Mesenteric fat pad (tissue), 1 donor: ENCODE results near the gene BCL2L12. TPM values are rescaled to one million over a fixed set of nuclear protein-coding genes. Genes with fewer than 3 reads are reported as not detected.

ENCODE experiments used
- DNase-seq: peaks from one replicate; pipeline ENCODE4 v3.0.0-alpha.2; 2020; ENCODE audit warnings: low spot score
- total RNA-seq: library from RNA; stranded (reverse); fragmentation: NEBNext Ultra II Directional; extraction: Animal tissue kit (Norgen Biotek cat#: 25700); gene quantifications from one replicate; pipeline ENCODE4 v1.2.1, GENCODE V29; 2021
- donor health status: DM: yes; HTN: yes; CAD: no.

The BCL2L12 gene
- total RNA-seq, 1 donor from 2014 or later, result 10.7 TPM

DNA sequence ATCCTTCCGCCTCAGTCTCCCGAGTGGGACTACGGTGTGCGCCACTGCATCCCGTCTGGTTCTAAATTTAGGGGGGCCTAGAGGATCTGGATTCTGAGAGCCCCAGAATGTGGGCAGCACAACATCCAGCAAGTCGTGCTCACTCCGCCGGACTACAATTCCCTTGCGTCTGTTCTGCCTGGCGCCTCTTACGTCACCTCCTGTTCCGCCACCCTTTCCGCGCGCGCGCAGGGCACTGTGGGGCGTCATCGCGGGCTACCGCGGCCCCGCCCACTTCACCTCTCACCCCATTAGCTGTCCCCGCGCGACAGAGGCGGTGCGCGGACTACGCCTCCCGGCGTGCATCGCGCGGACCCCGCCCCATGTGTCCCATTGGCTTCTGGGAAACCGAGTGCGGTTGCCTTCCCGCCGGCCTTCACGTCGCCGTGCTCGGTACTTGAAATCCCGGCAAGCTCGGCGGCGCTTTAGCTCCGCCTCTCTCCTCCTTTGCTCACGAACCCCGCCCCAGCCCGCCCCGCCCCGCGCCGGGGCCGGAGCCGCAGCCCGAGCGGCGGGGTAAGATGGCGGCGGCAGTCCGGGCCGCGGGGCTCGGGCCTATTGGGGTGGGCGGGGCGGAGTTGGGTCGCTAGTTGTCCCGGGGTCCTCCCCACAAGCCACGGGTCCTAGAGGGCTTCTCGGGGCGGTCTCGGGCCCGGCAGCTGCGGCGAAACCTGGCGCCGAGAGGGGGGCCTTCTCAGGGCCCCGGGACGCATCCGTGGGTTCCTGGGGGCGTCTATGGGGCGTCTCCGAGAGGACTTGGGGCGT, 23.8 kb upstream of the BCL2L12 start, which contains the start of gene SCAF1:
Gene SCAF1, plus strand, starts transcription at position 522 of the 804 bp plus-strand sequence. CDS start 2,818 bp downstream, outside the sequence.
- peak; percentile 100 for DNase-seq

DNA sequence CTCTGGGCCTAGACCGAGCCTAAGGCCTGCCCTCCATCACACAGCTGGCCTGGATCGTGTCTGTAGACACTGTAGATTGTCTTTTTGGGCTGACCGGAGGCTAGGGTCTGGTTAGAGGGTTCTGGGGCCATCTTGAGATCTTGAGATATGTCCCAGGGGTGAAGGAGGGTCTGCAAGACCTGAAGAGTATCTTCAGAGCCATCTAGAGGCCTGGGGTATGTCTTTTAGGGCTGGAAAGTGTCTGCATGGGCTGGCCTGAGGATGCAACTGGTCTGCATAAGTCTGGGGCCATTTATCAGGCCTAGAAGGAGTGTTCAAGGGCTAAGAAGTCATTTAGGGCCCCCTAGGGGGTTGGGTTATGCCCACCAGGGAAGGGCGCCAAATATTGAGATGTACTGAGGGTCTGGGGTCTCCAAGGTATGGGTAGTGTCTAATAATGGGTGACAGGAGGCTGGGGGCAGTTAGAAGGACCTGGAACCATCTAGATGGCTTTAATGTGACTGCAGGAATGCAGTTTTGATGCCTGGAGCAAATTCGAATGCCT, 23.2 kb upstream of the BCL2L12 start:
- no peak for DNase-seq

DNA sequence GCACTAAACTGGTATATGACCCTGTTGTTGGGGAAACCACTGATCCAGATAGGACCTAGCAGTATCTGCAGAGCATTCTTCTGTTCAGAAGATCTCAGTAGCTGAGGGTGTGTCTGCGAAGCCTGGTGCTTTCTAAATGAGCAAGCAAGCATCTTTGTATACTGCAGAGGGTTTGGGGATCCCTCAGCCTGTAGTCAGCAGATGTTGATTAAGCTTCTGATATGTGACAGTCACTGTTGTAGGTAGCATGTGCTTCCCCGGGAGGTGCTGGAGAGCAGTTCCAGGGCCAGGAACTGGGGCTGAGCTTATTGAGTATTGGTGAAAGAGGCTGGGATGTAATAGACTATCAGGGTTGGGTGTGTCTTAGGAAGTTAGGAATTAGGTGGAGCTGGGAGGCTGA, 22.3 kb upstream of the BCL2L12 start:
- DNase-seq, result no peak

DNA sequence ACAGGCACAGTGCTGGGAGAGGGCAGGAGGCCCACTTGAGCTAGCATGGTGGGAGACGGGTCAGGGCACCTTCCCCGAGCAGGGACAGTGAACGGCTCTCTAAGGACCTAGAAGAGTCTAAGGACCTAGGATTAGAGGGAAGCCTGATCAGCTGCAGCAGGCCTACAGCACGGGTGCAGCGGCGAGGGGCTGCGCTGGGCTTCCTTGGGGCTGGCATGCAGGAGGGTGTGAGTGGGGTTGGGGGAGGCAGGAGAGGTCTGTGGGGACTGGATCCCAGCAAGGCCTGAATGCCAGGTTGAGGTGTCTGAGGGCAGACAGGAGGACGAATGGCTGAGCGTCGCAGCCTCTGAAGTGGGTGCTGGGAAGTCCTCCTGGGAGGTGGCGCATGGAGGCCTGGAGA, 20.1 kb upstream of the BCL2L12 start:
- DNase-seq, result no peak

DNA sequence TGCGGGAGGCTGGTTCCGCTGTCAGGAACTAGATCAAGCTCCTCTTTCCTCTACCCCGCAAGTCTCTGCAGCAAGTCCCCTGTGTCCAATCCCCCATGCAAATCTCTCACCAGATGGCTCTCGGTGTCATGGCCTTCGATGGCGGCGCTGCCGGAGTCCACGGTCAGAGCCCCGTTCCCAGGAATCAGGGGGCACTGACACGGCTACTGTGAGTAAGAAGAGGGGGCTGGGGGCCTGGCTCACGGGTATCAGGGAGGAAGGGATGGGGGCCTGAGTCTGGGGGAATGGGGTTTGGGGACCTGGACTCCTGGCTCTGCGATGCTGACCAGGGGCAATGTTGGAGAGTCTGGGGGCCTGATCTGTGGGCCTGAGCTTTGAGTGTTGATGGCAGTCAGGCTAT, 19.7 kb upstream of the BCL2L12 start:
- no peak for DNase-seq

DNA sequence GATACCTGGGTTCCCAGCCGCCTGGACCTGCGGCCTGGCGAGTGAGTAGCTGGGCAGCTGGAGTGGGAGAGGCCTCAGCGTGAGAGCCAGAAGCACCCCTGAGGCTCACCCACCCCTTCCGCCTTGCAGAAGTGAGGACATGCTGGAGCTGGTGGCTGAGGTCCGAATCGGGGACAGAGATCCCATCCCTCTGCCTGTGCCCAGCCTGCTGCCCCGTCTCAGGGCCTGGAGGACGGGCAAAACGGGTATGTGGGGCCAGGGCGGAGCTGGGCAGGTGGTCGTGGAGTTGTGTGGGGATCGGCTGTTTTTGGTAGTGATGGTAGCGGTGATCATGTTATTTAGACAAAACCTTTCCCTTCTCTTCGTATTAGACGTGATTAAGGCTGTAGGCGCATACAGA, 19.1 kb upstream of the BCL2L12 start:
- DNase-seq, result no peak

DNA sequence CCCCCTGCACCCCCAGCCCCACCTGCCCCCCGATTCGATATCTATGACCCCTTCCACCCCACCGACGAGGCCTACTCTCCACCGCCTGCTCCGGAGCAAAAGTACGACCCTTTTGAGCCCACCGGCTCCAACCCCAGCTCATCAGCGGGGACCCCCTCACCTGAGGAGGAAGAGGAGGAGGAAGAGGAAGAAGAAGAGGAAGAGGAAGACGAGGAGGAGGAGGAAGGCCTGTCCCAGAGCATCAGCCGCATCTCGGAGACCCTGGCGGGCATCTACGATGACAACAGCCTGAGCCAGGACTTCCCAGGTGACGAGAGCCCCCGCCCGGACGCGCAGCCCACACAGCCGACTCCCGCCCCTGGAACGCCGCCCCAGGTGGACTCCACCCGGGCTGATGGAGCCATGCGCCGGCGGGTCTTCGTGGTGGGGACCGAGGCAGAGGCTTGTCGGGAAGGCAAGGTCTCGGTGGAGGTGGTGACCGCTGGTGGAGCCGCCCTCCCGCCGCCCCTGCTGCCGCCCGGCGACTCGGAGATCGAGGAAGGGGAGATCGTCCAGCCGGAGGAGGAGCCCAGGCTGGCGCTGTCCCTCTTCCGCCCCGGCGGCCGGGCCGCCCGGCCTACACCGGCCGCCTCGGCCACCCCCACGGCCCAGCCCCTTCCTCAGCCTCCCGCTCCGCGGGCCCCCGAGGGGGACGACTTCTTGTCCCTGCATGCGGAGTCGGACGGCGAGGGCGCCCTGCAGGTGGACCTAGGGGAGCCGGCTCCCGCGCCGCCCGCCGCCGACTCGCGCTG, 14.5 kb upstream of the BCL2L12 start:
- no peak for DNase-seq

DNA sequence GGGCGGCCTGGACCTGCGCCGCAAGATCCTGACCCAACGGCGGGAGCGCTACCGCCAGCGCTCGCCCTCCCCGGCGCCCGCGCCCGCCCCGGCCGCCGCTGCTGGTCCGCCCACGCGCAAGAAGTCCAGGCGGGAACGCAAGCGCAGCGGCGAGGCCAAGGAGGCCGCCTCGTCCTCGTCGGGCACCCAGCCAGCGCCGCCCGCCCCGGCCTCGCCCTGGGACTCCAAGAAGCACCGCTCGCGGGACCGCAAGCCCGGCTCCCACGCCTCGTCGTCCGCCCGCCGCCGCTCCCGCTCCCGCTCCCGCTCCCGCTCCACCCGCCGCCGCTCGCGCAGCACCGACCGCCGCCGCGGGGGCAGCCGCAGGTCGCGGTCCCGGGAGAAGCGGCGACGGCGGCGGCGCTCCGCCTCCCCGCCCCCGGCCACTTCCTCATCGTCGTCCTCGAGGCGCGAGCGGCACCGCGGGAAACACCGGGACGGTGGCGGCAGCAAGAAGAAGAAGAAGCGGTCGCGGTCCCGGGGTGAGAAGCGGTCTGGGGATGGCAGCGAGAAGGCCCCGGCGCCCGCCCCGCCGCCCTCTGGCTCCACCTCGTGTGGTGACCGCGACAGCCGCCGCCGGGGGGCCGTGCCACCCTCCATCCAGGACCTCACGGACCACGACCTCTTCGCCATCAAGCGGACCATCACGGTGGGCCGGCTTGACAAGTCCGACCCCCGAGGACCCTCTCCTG, 13.7 kb upstream of the BCL2L12 start:
- DNase-seq, result no peak

DNA sequence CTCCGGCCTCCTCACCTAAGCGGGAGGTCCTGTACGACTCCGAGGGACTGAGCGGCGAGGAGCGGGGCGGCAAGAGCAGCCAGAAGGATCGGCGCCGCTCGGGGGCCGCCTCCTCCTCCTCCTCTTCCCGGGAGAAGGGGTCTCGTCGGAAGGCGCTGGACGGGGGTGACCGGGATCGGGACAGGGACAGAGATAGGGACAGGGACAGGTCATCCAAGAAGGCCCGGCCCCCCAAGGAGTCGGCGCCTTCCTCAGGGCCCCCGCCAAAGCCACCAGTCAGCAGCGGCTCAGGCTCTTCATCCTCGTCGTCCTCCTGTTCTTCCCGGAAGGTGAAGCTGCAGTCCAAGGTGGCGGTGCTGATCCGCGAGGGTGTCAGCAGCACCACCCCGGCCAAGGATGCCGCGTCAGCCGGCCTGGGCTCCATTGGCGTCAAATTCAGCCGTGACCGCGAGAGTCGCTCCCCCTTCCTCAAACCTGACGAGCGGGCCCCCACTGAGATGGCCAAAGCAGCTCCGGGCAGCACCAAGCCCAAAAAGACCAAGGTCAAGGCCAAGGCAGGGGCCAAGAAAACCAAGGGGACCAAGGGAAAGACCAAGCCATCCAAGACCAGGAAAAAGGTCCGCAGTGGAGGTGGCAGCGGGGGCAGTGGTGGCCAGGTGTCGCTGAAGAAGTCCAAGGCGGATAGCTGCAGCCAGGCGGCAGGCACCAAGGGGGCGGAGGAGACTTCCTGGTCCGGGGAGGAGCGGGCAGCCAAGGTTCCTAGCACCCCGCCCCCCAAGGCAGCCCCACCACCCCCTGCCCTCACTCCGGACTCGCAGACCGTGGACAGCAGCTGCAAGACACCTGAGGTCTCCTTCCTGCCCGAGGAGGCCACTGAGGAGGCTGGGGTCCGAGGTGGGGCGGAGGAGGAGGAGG, 12.9 kb upstream of the BCL2L12 start:
- no peak for DNase-seq

DNA sequence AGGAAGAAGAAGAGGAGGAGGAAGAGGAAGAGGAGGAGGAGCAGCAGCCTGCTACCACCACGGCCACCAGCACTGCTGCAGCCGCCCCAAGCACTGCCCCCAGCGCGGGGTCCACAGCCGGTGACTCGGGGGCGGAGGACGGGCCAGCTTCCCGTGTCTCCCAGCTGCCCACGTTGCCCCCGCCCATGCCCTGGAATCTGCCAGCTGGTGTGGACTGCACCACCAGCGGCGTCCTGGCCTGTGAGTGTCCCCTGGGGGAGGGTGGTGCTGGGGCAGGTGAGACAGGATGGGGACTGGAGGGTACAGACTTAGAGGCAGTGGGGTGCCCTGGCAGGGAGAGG, 12.3 kb upstream of the BCL2L12 start:
- DNase-seq, result no peak

DNA sequence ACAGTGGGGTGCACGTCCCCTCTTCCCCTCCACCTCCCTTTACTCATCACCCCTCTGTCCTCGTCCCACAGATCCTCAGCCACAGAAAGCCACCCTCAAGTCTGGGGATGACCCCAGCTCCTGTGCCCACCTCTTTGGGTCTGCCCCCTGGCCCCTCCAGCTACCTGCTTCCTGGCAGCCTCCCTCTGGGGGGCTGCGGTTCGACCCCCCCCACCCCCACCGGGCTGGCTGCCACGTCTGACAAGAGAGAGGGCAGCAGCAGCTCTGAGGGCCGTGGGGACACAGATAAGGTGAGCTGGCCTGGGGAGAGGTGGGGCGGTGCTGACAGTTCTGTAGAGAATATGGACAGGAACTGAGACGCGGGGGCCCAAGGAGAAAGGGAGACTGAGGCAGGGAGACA, 11.2 kb upstream of the BCL2L12 start:
- DNase-seq, result no peak

DNA sequence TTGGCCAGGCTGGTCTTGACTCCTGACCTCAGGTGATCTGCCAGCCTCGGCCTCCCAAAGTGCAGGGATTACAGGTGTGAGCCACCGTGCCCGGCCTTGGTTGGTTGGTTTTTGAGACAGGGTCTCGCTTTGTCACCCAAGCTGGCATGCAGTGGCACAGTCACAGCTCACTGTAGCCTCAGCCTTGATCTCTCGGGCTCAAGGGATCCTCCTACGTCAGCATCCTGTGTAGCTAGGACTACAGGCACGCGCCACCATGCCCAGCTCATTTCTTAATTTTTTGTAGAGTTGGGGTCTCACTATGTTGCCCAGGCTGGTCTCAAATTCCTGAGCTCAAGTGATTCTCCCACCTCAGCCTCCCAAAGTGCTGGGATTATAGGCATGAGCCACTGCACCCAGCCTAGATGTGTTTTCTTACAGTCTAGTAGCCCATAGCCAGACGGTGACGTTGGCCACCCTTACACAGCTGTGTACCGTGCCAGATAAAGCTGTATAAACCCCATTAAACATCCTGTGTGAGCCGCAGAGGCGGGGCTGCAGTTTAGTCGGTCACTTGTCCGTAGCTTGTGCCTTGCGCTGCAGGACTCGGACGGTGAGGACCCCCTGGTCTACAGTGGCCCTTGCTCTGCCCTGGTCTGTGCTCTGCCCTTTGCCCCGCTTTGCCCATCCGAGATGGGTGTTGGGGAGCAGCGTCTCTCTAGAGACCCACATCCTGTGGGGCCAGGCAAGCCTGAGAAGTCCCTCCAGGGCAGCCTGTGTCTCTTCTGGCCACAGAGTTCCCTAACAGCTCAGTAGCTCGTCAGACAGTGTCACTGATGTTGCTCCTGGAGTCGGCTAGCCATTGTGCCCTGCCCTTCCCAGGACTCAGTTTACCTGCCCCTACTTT, 9.9 kb upstream of the BCL2L12 start:
- no peak for DNase-seq

DNA sequence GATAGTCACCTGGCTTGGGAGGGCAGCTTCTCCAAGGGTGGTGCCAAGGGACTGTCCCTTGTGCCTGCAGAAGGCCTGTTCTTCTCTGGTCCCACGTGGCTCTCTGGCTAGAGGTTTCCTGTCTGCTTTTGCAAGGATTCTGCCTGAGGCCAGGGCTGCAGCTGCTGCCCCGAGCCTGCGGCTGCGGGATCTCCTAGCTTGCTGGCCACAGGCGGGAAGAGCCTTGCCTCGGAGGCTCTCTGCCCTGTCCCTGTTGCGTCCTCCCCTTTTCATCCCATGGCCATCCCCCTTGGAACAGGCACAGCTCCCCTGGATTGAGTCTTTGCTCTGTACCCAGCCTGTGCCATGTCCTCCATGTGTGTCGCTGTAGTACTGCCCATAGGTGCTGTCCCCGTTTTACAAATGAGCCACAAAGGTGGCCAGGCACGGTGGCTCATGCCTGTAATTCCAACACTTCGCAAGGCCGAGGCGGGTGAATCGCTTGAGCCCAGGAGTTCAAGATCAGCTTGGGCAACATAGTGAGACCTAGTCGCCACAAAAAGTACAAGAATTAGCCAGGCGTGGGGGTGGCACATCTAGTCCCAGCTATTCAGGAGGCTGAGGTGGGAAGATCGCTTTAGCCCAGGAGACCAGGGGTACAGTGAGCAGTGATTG, 9.2 kb upstream of the BCL2L12 start:
- no peak for DNase-seq

DNA sequence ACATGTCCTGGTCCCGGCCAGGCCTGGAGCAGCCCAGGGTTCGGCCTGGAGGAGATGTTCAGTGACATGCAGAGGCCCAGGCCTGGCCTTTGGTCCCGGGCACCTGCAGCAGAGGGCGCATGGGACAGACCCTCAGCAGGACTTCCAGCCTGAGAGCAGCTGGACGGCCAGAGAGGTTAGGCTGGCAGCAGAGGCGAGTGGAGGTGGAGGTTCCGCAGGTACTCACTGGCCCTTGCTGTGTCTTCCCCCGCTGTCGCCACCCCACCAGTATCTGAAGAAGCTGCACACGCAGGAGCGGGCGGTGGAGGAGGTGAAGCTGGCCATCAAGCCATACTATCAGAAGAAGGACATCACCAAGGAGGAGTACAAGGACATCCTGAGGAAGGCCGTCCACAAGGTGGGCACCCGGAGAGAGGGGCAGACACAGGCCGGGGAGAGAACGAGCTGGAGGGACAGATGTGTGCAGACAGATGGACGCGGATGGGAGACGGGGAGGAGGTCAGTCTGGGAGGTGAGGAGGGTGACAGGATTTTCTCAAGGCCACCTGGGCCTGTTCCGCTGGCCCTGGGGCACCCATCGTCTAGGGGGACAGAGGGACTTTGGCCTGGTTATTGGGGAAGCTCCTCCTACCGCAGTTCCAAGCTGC, 8.1 kb upstream of the BCL2L12 start:
- no peak for DNase-seq

DNA sequence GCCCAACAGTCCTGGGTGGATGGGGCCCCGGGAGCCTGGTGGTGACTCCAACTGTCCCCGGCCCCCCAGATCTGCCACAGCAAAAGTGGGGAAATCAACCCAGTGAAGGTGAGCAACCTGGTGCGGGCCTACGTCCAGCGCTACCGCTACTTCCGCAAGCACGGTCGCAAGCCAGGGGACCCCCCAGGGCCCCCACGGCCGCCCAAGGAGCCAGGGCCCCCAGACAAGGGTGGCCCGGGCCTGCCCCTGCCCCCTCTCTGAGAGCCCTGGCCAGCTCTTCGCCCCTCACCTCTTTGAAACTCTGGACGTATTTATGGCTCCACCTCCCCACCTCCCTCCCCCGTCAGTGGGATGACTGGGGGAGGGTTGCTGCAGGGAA, 7.6 kb upstream of the BCL2L12 start:
- DNase-seq, result no peak

DNA sequence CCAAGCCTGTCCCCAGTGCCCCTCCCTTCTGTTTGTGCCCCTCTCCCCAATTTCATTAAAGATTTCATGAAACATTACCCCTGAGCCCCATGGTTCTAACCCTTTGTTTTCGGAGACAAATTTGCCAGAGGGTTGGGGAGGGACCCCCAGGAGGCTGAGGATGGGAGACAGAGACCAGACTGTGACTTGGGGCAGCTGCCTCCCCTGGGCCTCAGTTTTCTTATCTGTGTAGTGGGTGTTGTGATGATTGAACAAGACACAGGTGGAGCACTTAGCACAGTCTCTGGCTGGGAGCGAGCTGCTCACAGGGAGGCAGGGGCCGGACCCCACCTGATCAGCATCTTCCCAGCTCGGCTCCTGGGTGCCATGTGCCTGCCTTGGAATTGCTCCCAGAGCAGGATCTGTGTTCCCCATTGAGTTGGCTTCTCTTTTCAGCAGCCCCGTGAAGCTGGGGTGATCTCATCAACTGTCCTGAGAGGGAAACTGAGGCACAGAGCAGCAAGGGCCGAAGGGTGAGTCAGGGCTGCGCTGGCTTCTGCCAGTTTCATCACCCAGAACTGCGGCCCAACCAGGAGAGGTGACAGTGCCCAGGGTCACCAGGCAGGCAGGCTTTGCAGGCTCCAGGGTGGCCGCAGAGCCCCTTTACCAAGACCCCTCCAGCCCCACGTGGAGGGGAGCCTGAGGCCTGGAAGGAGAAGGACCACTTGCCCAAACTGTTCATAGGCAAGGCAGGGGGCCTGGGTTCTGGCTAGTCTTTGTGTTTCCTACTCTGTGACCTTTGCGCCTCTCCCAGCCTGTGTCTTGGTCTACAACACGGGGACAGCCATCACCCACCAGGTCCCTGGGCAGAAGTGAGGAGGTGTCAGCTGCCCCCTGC, 6.9 kb upstream of the BCL2L12 start:
- DNase-seq, result no peak

DNA sequence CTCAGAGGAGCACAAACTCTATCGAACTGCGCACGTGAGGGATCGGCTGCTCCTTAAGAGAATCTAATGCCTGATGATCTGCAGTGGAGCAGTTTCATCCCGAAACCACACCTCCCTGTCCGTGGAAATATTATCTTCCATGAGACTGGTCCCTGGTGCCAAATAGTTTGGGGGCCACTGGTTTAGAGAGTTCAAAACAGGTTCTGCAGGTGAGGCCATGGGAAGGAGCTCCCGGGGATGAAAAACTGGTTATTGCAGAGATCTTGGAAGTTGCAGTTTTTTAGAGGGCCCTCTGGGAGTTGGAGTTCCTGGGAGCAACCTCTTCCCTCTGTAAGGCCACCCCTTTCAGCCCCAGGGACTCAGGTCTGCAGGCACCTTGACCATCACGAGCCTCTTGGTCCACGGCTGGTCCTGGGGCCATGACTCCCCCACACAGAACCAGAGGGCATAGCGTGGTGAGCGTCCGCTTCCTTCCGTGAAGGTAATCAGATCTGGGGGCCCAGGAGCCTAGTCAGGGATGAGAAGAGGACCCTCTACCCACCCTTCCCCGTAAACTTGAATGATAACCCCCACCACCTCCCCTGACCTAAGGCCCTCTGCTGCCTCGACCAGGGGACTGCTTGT, 5.3 kb upstream of the BCL2L12 start:
- no peak for DNase-seq
